Colonic mucosa (tissue), 4 donors: ENCODE measurements around the gene CCDC12. TPM values are rescaled to one million over a fixed set of nuclear protein-coding genes. Genes with fewer than 3 reads are reported as not detected.

Experiments
- DNase-seq: peaks from one replicate; pipeline ENCODE4 v3.0.0-alpha.2; 2020
- H3K27ac ChIP-seq: fragments of 200-600 bp; one replicate; pipeline ENCODE4 v1.8.0; 2021
- H3K27me3 ChIP-seq: fragments of 200-600 bp; one replicate; pipeline ENCODE4 v1.8.0; 2021
- H3K36me3 ChIP-seq: fragments of 200-600 bp; one replicate; pipeline ENCODE4 v1.8.0; 2021
- H3K4me1 ChIP-seq: fragments of 200-600 bp; one replicate; pipeline ENCODE4 v1.8.0; 2021; ENCODE audit warnings: mild to moderate bottlenecking
- H3K4me3 ChIP-seq: fragments of 200-600 bp; one replicate; pipeline ENCODE4 v1.8.0; 2021
- H3K9ac ChIP-seq, 2 donors: one replicate each; pipeline ENCODE4 v1.7.0; 2013; ENCODE audit warnings: control low read depth in 2 of 2, low read depth in 2 of 2, low read length in 2 of 2
- H3K9me3 ChIP-seq: fragments of 200-600 bp; one replicate; pipeline ENCODE4 v1.8.0; 2021
- CTCF ChIP-seq: fragments of 200-600 bp; IDR thresholded peaks from one replicate; pipeline ENCODE4 v1.8.0; 2022; ENCODE audit warnings: antibody characterized with exemption, mild to moderate bottlenecking
- intact Hi-C: fragments of 100-400 bp; cut with DNase I; formaldehyde crosslinking; loops from one replicate; pipeline ENCODE4 v1.14.1; 2022
- total RNA-seq, 2 donors: library from RNA; stranded (reverse); fragmentation: NEBNext Ultra II Directional in 1 of 2; extraction: Animal tissue kit (Norgen Biotek cat#: 25700) in 1 of 2; gene quantifications; one replicate each; pipeline ENCODE4 v1.2.1, GENCODE V29; 2021
- donor health status: healthy.
- donor health status: DM: no; HTN: no; CAD: no.
- donor health status: DM: no; HTN: no; CAD: no.

CCDC12 gene
- total RNA-seq, 2 donors from 2014 or later: 34.1 to 55.7 TPM

GRCh38 chr3:47010111-47010712 is 33.7 kb upstream of the CCDC12 start:
- DNase-seq: peak; percentile 33
- intact Hi-C loops: no loop called here
- no peaks in the 10 kb centered on the region for H3K36me3 ChIP-seq

GRCh38 chr3:47009225-47010110 is 32.9 kb upstream of the CCDC12 start:
- peak overlapping the region; percentile 59 for H3K27ac ChIP-seq
- no peaks in the 10 kb centered on the region for H3K36me3 ChIP-seq
- H3K4me3 ChIP-seq: peak overlapping the region; percentile 48
- H3K9ac ChIP-seq: peak overlapping the region; percentile 30 to 75
- intact Hi-C loops: no loop called here
- no peaks in the 10 kb centered on the region for H3K4me1 ChIP-seq
- DNase-seq: peak; percentile 88
- H3K9me3 ChIP-seq: no peaks in the 10 kb centered on the region
- no peaks in the 10 kb centered on the region for H3K27me3 ChIP-seq
- TF ChIP-seq CTCF: no peak

More at GRCh38 chr3:47010111-47010712, 33.7 kb upstream of the CCDC12 start:
- Histone ChIP-seq H3K4me1 (no peaks in the 10 kb centered on the region), H3K9ac (peak overlapping the region in 1 of 2 donors; percentile 75), H3K27me3 (no peaks in the 10 kb centered on the region), H3K4me3 (peak overlapping the region; percentile 48), H3K9me3 (no peaks in the 10 kb centered on the region), H3K27ac (peak overlapping the region; percentile 59)
- no peak for TF ChIP-seq CTCF

GRCh38 chr3:47008851-47009224 is 32.3 kb upstream of the CCDC12 start:
- Histone ChIP-seq H3K27ac (no peak overlapping the region), H3K36me3 (no peaks in the 10 kb centered on the region), H3K4me3 (peak overlapping the region; percentile 48), H3K27me3 (no peaks in the 10 kb centered on the region), H3K9ac (no peak overlapping the region), H3K9me3 (no peaks in the 10 kb centered on the region), H3K4me1 (no peaks in the 10 kb centered on the region)
- intact Hi-C loops: no loop called here
- no peak for TF ChIP-seq CTCF
- DNase-seq: no peak

GRCh38 chr3:47008234-47008796 is 31.8 kb upstream of the CCDC12 start:
- H3K4me1 ChIP-seq: no peaks in the 10 kb centered on the region
- intact Hi-C loops: no loop called here
- peak; percentile 17 for DNase-seq
- TF ChIP-seq CTCF: no peak
- H3K27ac ChIP-seq: no peak overlapping the region
- H3K4me3 ChIP-seq: no peak overlapping the region
- H3K9me3 ChIP-seq: no peaks in the 10 kb centered on the region
- H3K27me3 ChIP-seq: no peaks in the 10 kb centered on the region
- H3K36me3 ChIP-seq: no peaks in the 10 kb centered on the region
- no peak overlapping the region for H3K9ac ChIP-seq

- Histone ChIP-seq H3K9me3 (no peaks in the 10 kb centered on the region), H3K36me3 (no peaks in the 10 kb centered on the region), H3K9ac (no peak overlapping the region), H3K27ac (no peak overlapping the region), H3K27me3 (no peaks in the 10 kb centered on the region), H3K4me3 (no peak overlapping the region), H3K4me1 (no peaks in the 10 kb centered on the region)
- intact Hi-C loops: no loop called here
- DNase-seq: peak; percentile 16
- no peak for TF ChIP-seq CTCF
Measured at GRCh38 chr3:47007482-47008233, 31.1 kb upstream of the CCDC12 start.
